KG1 (cell line): ENCODE results near the gene RHD.
A peak's percentile ranks its signal among the peaks of the same experiment; 100 is the strongest.
"Not testable (repeated sequence)": the region's sequence is repeated elsewhere in the genome, so short reads cannot be mapped to it uniquely, and the experiment has no call there.

Experiments
- DNase-seq: peaks from one replicate; lab custom pipeline; 2025; lab: John Stamatoyannopoulos, UW

RHD gene

GRCh38 chr1:25308168-25308567 is 35.9 kb downstream of the RHD start:
- DNase-seq = not testable (repeated sequence)

DNA sequence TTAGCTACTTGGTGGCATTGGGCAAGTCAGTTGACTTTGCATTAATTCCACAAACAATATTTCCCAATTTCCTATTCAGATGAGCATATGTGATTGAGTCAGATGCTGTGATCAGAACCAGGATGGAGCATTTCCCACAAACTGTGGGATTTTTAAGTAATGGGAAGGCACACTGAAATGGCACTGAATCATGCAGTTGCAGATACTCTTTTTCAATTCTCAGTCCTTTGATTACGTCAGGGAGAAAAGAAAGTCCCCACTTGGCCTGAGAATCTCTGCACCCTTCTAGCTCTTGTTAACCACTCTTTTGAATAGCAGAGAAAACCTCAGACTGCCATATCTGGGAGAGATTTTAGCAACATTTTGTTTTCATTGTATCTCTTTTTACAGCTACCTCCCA is 36.8 kb downstream of the RHD start:
- not testable (repeated sequence) for DNase-seq

GRCh38 chr1:25309486-25309885 is 37.2 kb downstream of the RHD start:
- not testable (repeated sequence) for DNase-seq

DNA sequence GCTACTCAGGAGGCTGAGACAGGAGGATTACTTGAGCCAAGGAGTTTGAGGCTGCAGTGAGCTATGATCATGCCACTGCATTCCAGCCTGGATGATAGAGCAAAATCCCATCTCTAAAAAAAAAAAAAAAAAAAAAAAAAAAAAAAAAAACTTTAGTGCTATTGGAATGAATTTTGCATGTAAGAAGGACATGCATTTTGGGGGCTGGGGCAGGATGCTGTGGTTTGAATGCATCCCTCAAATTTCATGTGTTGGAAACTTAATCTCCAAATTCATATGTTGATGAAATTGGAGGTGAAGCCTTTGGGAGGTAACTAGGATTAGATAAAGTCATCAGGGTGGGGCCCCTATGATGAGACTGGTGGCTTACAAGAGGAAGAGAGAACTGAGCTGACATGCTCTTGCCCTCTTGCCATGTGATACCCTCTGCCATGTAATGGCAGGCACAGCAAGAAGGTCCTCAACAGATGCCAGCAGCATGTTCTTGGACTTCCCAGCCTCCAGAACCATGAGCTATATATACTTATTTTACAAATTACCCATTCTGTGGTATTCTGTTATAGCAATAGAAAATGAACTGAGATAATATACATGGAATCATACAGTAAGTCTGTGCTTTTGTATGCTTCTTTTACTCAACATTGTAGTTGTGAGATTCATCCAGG is 40.6 kb downstream of the RHD start:
- DNase-seq = not testable (repeated sequence)

DNA sequence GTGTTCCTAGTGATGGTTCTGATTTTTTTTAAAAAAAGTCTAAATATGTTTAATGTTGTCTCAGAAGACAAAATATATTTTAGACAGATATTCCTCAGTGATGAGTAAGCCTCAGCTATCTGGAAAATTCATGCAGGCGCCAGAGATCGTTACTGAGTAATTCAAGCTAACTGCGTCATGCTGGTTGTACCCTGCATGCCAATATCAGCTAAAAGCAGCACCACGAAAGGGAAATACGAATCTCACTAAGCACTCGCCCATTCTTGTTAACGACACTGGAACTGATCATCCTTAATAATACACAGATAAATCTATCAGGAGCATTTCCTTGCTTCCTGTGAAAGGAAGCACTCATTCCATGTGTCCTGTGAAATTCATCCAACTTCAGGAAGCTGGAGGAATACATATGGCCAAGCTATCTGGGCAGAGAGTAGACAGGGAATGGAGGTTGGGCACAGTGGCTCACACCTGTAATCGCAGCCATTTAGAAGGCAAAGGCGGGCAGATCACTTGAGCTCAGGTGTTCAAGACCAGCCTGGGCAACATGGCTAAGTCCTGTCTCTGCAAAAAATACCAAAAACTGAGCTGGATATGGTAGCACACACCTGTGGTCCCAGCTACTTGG is 48.1 kb downstream of the RHD start:
- DNase-seq = not testable (repeated sequence)

GRCh38 chr1:25322127-25322526 is 49.8 kb downstream of the RHD start:
- DNase-seq = not testable (repeated sequence)

GRCh38 chr1:25324407-25324806 is 52.1 kb downstream of the RHD start:
- not testable (repeated sequence) for DNase-seq

DNA sequence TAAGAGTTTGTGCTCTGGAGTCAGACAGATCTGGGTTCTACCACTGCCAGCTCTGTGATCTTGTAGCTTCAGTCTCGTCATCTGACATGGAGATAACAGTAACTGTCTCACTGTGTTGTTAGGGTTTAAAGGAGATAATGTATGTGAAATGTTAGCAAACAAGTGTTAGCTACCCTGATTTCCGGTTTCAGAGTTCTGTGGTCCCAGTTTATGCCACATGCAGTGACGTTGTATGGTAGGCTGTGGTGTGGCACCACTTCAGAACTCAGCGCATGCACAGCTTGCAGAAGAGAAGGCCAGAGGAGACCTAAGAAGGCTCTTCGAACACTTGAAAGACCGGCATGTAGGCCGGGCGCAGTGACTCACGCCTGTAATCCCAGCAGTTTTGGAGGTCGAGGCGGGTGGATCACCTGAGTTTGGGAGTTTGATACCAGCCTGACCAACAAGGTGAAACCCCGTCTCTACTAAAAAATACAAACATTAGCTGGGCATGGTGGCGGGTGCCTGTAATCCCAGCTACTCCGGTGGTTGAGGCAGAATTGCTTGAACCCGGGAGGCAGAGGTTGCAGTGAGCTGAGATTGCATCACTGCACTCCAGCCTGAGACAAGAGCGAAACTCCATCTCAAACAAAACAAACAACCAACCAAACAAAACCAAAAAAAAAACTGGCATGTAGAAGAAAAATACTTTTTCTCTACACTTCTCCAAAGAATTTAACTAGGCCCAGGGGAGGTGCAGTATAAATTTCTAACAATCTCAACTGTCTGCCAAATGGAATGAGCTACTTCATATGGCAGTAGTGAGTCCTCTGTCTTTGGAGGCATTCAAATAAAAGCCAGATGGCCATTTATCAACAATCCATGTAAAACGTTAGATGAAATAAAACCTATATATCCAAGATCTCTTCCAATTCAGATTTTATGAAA is 55.8 kb downstream of the RHD start:
- DNase-seq = not testable (repeated sequence)

GRCh38 chr1:25328791-25329185 is 56.5 kb downstream of the RHD start:
- not testable (repeated sequence) for DNase-seq

GRCh38 chr1:25329336-25329735 is 57.0 kb downstream of the RHD start:
- DNase-seq = not testable (repeated sequence)

DNA sequence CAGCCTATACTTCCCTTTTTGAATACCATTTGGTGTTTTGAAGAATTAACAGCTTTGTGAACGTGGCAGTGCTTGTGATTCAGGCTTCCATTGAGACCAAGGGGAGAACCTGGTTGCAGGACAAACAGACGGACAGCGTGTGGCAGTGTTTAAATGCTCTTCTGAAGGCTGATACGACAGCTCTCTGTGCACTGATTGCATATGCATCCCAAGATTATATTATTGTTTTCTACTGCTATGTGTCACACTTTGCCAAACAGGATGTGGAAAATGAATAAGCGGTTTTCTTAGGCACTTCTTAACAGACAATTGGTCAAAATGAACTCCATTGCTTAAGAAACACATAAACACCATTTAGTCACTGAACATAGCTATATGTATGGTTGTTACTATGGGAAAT is 57.6 kb downstream of the RHD start:
- not testable (repeated sequence) for DNase-seq

- DNase-seq = peak; percentile 19
Observed at GRCh38 chr1:25336922-25337354, 64.6 kb downstream of the RHD start.

DNA sequence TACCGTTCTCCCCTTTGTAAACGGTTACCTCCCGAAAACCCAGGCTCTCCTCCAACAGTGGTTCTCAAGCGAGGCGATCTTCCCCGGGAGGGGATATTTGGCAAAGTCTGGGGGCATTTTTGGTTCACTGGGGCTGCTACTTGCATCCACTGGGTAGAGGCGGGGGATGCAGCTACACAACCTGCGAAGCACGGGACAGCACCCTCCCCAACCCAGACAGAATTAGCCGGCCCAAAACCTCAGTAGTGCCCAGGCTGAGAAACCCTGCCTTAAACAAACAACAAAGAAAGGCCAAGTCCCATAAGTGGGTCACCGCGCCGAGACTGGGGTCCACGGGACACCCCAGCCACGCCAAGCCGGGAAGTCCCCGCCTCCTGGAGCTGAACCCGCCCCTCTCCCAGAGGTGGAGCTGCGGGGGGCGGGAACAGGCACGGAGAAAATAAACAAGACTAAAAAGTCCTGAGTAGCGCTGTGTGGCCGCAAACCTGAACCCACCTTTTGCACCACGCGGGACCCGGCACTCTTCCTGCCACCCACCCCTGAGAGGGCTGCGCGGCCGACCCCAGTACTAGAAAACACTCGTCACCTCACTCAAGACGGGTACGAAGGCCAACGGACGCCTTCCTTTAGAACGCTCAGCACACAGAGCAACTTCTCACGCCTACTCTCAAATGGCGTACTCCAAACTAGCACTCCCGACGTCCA is 65.3 kb downstream of the RHD start:
- not testable (repeated sequence) for DNase-seq

DNA sequence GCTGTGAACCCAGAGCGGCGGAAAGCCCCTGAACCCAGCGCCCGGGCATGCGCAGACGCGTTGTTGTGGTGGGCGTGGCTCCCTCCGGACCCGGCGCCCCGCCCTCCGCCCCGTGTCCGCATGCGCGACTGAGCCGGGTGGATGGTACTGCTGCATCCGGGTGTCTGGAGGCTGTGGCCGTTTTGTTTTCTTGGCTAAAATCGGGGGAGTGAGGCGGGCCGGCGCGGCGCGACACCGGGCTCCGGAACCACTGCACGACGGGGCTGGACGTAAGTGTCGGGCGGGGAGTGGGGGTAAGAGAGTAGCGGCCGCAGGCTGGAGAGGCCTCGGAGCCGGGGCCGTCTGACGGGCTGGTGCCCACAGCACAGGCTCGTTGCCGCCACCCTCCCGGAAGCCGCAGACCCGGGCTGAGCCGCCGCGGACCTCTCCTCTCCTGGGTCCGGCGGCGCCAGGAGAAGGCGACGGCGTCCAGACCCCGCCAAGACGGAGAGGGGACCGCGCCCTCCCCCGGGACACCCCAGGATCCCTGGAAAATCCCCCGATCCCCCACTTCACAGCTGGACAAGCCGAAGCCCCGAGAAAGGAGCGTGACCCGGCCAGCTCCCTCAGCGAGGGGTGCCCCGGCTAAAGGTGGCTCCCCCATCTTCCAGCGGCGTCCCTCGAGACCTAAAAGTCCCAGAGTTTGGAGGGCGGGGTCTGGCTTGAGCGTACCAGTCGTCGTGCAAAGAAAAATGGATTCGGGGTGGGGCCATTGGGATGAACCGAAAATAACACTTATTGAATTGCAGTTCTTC is 66.1 kb downstream of the RHD start, which contains the start of gene TMEM50A:
Gene TMEM50A (plus strand): TSS at position 147 of the 794 bp plus-strand sequence. CDS start 2,153 bp downstream, outside the sequence.
- DNase-seq = peak; percentile 89

- no peak for DNase-seq
Observed at GRCh38 chr1:25338986-25339385, 66.7 kb downstream of the RHD start.

DNA sequence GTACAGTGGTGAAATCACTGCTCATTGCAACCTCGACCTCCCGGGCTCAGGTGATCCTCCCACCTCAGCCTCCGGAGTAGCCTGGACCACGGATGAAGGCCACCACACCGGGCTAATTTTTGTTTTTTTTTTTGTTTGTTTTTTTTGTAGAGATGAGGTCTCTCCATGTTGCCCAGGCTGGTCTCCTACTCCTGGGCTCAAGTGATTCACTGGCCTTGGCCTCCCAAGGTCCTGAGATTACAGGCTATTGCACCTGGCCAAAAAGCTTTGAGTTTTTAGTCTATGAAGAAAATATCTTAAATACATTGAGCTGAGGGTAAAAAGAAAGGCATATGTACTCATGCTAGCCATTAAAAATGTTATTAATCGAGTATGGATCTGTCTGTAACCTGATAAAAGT is 69.4 kb downstream of the RHD start:
- DNase-seq = no peak

GRCh38 chr1:25342846-25343245 is 70.5 kb downstream of the RHD start:
- DNase-seq = no peak

- DNase-seq = no peak
Observed at GRCh38 chr1:25343872-25344271, 71.6 kb downstream of the RHD start.

- DNase-seq = no peak
Observed at GRCh38 chr1:25347556-25347955, 75.2 kb downstream of the RHD start.

DNA sequence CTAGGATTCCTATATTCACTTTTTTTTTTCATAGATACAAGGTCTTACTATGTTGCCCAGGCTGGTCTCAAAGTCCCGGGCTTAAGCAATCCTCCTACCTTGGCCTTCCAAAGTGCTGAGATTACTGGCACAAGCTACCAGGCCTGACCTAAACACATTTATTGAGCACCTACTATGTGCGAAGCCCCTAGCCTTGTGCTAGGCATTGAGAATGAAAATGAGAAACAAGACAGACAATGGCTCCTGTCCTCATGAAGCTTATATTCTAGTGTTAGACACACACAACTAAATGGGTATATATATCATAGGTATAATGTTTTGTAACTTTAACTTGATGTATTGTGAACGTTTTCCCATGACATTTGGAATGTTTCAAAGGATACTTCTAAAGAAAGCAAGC is 77.3 kb downstream of the RHD start:
- no peak for DNase-seq

GRCh38 chr1:25355841-25356395 is 83.6 kb downstream of the RHD start:
- DNase-seq = no peak
